GM12873 (cell line): ENCODE measurements around the gene KRTAP5-5.

Source experiments
- TF ChIP-seq, protein P1 (sequence below): IDR thresholded peaks from 2 replicates; pipeline ENCODE4 v1.5.1; 2012; ENCODE audit warnings: low read depth, mild to moderate bottlenecking, moderate library complexity, low read length, control low read depth; ENCODE audit not compliant: insufficient read depth; ENCODE audit errors: missing control alignments

Gene KRTAP5-5

GRCh38 chr11:1639102-1639620 is 9.6 kb downstream of the KRTAP5-5 start:
- TF ChIP-seq, protein P1, sequence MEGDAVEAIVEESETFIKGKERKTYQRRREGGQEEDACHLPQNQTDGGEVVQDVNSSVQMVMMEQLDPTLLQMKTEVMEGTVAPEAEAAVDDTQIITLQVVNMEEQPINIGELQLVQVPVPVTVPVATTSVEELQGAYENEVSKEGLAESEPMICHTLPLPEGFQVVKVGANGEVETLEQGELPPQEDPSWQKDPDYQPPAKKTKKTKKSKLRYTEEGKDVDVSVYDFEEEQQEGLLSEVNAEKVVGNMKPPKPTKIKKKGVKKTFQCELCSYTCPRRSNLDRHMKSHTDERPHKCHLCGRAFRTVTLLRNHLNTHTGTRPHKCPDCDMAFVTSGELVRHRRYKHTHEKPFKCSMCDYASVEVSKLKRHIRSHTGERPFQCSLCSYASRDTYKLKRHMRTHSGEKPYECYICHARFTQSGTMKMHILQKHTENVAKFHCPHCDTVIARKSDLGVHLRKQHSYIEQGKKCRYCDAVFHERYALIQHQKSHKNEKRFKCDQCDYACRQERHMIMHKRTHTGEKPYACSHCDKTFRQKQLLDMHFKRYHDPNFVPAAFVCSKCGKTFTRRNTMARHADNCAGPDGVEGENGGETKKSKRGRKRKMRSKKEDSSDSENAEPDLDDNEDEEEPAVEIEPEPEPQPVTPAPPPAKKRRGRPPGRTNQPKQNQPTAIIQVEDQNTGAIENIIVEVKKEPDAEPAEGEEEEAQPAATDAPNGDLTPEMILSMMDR, result no peak

DNA sequence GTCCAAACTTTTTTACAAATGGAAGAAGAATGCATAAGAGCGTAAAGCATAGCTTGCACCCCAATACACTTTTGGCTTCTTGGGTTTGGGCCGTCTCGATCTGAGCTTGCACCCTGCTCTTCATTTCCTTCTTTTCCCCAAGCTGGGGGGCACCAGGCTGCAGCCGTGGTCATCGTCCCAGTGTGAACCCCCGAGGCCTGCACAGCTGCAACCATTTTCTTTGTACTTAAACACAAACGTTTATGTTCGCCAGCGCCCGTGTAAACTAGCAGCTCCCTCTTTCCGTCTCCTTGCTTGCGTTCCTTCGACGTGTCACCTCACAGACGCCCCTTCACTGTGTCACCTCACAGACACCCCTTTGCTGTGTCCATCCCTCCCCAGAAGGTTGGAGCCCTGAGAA is 10.1 kb downstream of the KRTAP5-5 start:
- TF ChIP-seq, protein P1, result no peak

DNA sequence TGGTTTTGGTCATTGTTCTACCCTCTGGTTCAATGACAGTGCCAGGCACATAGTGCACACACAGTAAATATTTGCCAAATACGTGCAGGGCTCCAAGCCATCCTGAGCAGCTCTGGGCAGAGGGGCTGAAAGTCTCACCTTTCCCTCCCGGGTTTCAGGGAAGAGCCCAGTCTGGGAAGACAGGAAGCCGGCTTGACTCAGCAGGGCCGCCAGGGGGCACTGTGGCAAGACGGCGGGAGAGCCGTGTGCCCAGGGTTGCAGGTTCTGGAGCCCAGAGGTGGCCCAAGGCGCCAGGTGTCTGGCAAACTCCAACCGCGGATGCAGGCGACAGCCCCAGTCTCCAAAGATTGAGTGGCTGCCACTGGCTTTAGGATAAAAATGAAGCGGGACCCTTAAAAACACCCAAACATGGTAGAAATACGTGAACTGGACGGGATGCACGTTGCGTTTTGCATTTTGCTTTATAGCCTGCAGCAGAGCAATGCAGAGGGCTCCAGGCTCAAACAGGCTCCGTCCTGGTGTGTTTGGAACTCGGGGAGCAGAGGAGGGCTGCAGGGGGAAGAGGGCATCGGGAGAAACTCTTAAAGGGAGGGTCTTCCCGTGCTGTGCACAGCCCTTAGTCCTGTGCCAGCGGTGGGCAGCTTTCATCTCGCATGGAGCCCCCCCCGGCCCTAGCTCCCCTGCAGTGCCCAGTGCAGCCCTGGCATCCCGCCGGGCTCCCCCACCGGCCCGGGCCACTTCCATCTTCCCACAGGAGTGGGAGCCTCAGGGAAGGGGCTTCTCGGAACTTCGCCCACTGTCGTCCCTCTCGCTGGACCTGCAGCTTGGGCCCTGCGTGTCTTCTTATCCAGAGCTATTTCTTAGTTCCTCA is 10.7 kb downstream of the KRTAP5-5 start:
- TF ChIP-seq, protein P1, result peak; percentile 84

- TF ChIP-seq, protein P1, result no peak
Measured at GRCh38 chr11:1641096-1641495, 11.5 kb downstream of the KRTAP5-5 start.

- TF ChIP-seq, protein P1, result no peak
Measured at GRCh38 chr11:1642288-1643145, 12.9 kb downstream of the KRTAP5-5 start.

DNA sequence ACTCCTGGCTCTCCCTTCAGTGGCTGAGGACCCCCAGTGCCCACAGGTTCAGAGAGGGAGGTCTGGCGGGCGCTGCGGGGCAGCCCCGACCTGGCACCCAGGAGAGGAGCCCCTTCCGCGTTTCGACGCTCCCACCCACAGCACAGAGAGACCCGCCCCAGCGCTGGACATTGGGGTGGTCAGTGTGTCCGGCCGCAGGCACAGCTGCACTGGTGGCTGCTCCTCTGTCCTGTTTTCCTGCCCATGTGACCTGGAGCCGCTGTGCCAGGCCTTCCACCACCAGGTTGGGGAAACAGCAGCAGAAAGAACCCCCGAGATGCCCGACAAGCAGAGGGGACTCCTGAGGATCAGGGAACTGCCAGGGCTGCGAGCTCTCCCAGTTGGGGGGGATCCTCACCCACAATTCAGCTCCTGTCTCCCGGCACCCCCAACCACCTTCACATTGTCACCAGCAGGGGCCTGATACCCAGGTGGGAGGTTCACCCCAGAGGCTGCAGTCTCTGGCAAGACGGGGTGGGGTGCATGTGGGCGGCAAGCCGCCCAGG is 13.6 kb downstream of the KRTAP5-5 start:
- TF ChIP-seq, protein P1, result no peak
